T-cell (primary cell): ENCODE results near the gene SPATA13. TPM values are rescaled to one million over a fixed set of nuclear protein-coding genes. Genes with fewer than 3 reads are reported as not detected.

ENCODE experiments used
- ATAC-seq, 4 experiments: fragments of 200-7000 bp in 3 of 4; fragments of 150-1000 bp in 1 of 4; cut with Tn5 transposase; replicated peaks in 1 of 4; 1 replicate in 3 of 4; 2 replicates in 1 of 4; pipeline ENCODE4 v1.10.0; 2021; ENCODE audit warnings: moderate library complexity in 3 of 4, mild to moderate bottlenecking in 2 of 4, moderate number of reproducible peaks in 1 of 4
- CTCF ChIA-PET, 2 donors: fragments of 300-600 bp; sonication (Branson Sonifier 250); formaldehyde crosslinking; loops; one replicate each; lab custom pipeline; 2022; ENCODE audit warnings: antibody characterized with exemption in 2 of 2; lab: Charles Lee
- POLR2A ChIA-PET, 2 donors: fragments of 300-600 bp; sonication (Branson Sonifier 250); formaldehyde crosslinking; loops; one replicate each; lab custom pipeline; 2022; ENCODE audit warnings: antibody characterized with exemption in 2 of 2; lab: Charles Lee
- DNase-seq, 35 experiments: peaks; one replicate each; pipeline versions ENCODE4 v3.0.0 to v3.0.0-alpha.2; 2013 to 2023
- H3K27ac ChIP-seq: one replicate; pipeline ENCODE4 v1.5.1; 2013; ENCODE audit warnings: low read length
- H3K27me3 ChIP-seq, 2 experiments: replicated peaks in 1 of 2; 1 replicate in 1 of 2; 2 replicates in 1 of 2; pipeline versions ENCODE4 v1.6.1 to v1.7.0; 2013; ENCODE audit warnings: low read length in 1 of 2, mixed read lengths in 1 of 2; ENCODE audit not compliant: control insufficient read depth in 2 of 2, insufficient read depth in 2 of 2; ENCODE audit errors: extremely low read depth in 1 of 2
- H3K36me3 ChIP-seq, 2 donors: 1 replicate in 1 of 2; 2 replicates in 1 of 2; pipeline versions ENCODE4 v1.6.1 to v1.7.0; 2013; ENCODE audit warnings: low read length in 1 of 2; ENCODE audit not compliant: control insufficient read depth in 2 of 2, insufficient read depth in 1 of 2; ENCODE audit errors: extremely low read depth in 1 of 2
- H3K4me1 ChIP-seq, 2 experiments: 1 replicate in 1 of 2; 2 replicates in 1 of 2; pipeline versions ENCODE4 v1.6.1 to v1.7.0; 2013; ENCODE audit warnings: low read length in 2 of 2, mixed read lengths in 1 of 2; ENCODE audit not compliant: insufficient read depth in 2 of 2, control insufficient read depth in 1 of 2; ENCODE audit errors: extremely low read depth in 1 of 2
- H3K4me3 ChIP-seq, 2 donors: 1 replicate in 1 of 2; 2 replicates in 1 of 2; pipeline versions ENCODE4 v1.5.1 to v1.7.0; 2013; ENCODE audit warnings: mild to moderate bottlenecking in 2 of 2, low read length in 1 of 2, moderate library complexity in 1 of 2; ENCODE audit not compliant: control insufficient read depth in 1 of 2; ENCODE audit errors: extremely low read depth in 1 of 2
- H3K9me3 ChIP-seq: 2 replicates; pipeline ENCODE4 v1.7.0; 2013
- H3K27ac Mint-ChIP-seq, 2 donors: one replicate each; pipeline ENCODE4 v1.8.0; 2020 to 2021; ENCODE audit warnings: mild to moderate bottlenecking in 2 of 2, mixed read lengths in 2 of 2
- H3K27me3 Mint-ChIP-seq, 2 donors: one replicate each; pipeline ENCODE4 v1.8.0; 2021 to 2022; ENCODE audit warnings: mixed read lengths in 2 of 2
- H3K36me3 Mint-ChIP-seq: one replicate; pipeline ENCODE4 v1.8.0; 2021; ENCODE audit warnings: mixed read lengths
- H3K4me1 Mint-ChIP-seq, 3 donors: one replicate each; pipeline ENCODE4 v1.8.0; 2020 to 2022; ENCODE audit warnings: mixed read lengths in 3 of 3, mild to moderate bottlenecking in 1 of 3
- H3K4me3 Mint-ChIP-seq, 3 donors: one replicate each; pipeline ENCODE4 v1.8.0; 2020 to 2022; ENCODE audit warnings: mild to moderate bottlenecking in 3 of 3, mixed read lengths in 3 of 3, moderate library complexity in 3 of 3
- H3K9me3 Mint-ChIP-seq, 3 donors: one replicate each; pipeline ENCODE4 v1.8.0; 2020 to 2022; ENCODE audit warnings: mixed read lengths in 3 of 3
- WGBS: methylation state at CpG from one replicate; pipeline ENCODE4 v1.1.5; 2013; ENCODE audit warnings: missing lambda C conversion rate; ENCODE audit not compliant: insufficient coverage; 5-methylcytosine and 5-hydroxymethylcytosine counted together
- total RNA-seq, 35 experiments: library from RNA in 6 of 35; stranded (reverse) in 6 of 35; fragments of 120-200 nt in 1 of 35; gene quantifications; one replicate each; pipeline versions ENCODE4 v1.2.1 to v1.2.4 and lab custom pipeline; 2013 to 2026

Gene SPATA13
- total RNA-seq, 5 donors from 2014 or later (not counting 1 experiment from before 2014, with no cell fraction given) = 90.3 to 109 (median 104) TPM

- H3K36me3 Mint-ChIP-seq = no peaks in the 10 kb centered on the region
These were observed 62.2 kb downstream of the SPATA13 start for GRCh38 chr13:24222756-24223155.

GRCh38 chr13:24223341-24224231 is 63.1 kb downstream of the SPATA13 start:
- peak overlapping the region; percentile 35 to 45 for H3K4me3 ChIP-seq
- CTCF ChIA-PET = interaction anchor here in 1 of 2 donors (1.2 kb wide), 1 partner anchor 195 kb away, joined by 3 read pairs; no protein-coding TSS in a partner anchor
- peak overlapping the region; percentile 47 for H3K27ac ChIP-seq
- peaks cover 8 to 28% of the 10 kb centered on the region in 2 experiments for H3K4me1 ChIP-seq
- Mint-ChIP-seq H3K27me3 (no peaks in the 10 kb centered on the region), H3K4me3 (peak overlapping the region; percentile 65 to 76 (median 73)), H3K9me3 (no peaks in the 10 kb centered on the region), H3K27ac (peak overlapping the region; percentile 31 to 86), H3K4me1 (peaks cover 5 to 21% (median 17%) of the 10 kb centered on the region in 3 donors), H3K36me3 (no peaks in the 10 kb centered on the region)
- peak; percentile 26 to 36 (median 28) for ATAC-seq
- peak in 1 of 35 experiments; percentile 32 for DNase-seq
- POLR2A ChIA-PET = no interaction called here
- no peaks in the 10 kb centered on the region for H3K9me3 ChIP-seq
- no peaks in the 10 kb centered on the region for H3K36me3 ChIP-seq
- H3K27me3 ChIP-seq = no peaks in the 10 kb centered on the region
- WGBS = 74% methylated on average over 39 of the region's 42 CpGs

More at GRCh38 chr13:24222756-24223155, 62.2 kb downstream of the SPATA13 start:
- ChIA-PET POLR2A (interaction anchor here in 1 of 2 donors (0.9 kb wide), 1 partner anchor 11 kb away, joined by 3 read pairs; no protein-coding TSS in a partner anchor), CTCF (interaction anchor here in 1 of 2 donors (1.1 kb wide), 1 partner anchor 169 kb away, joined by 3 read pairs; no protein-coding TSS in a partner anchor)
- ATAC-seq = no peak
- peaks cover 7 to 22% (median 22%) of the 10 kb centered on the region in 3 donors for H3K4me1 Mint-ChIP-seq
- no peaks in the 10 kb centered on the region for H3K27me3 Mint-ChIP-seq
- no peak overlapping the region for H3K27ac Mint-ChIP-seq
- Histone ChIP-seq H3K9me3 (no peaks in the 10 kb centered on the region), H3K27ac (no peak overlapping the region), H3K4me3 (no peak overlapping the region), H3K36me3 (no peaks in the 10 kb centered on the region), H3K4me1 (peaks cover 8 to 33% of the 10 kb centered on the region in 2 experiments), H3K27me3 (no peaks in the 10 kb centered on the region)
- H3K4me3 Mint-ChIP-seq = no peak overlapping the region
- H3K9me3 Mint-ChIP-seq = no peaks in the 10 kb centered on the region
- 94% methylated on average over 20 of the region's 20 CpGs for WGBS
- no peak for DNase-seq

GRCh38 chr13:24224232-24224680 is 63.7 kb downstream of the SPATA13 start:
- Histone ChIP-seq H3K27ac (peak overlapping the region; percentile 47), H3K4me1 (peaks cover 8 to 34% of the 10 kb centered on the region in 2 experiments), H3K4me3 (peak overlapping the region; percentile 35 to 45), H3K9me3 (no peaks in the 10 kb centered on the region), H3K36me3 (no peaks in the 10 kb centered on the region), H3K27me3 (no peaks in the 10 kb centered on the region)
- 43% methylated on average over 4 of the region's 9 CpGs for WGBS
- ChIA-PET POLR2A (no interaction called here), CTCF (interaction anchor here (1.0 to 1.3 kb wide), 3 partner anchors 21 to 196 kb away, joined by 3 to 4 read pairs (median 3); no protein-coding TSS in a partner anchor)
- no peak for DNase-seq
- peak overlapping the region; percentile 65 to 76 (median 73) for H3K4me3 Mint-ChIP-seq
- no peaks in the 10 kb centered on the region for H3K36me3 Mint-ChIP-seq
- peak in 3 of 4 experiments; percentile 34 to 40 (median 34) for ATAC-seq
- H3K27ac Mint-ChIP-seq = peak overlapping the region; percentile 31 to 86
- H3K9me3 Mint-ChIP-seq = no peaks in the 10 kb centered on the region
- H3K4me1 Mint-ChIP-seq = peaks cover 5 to 23% (median 21%) of the 10 kb centered on the region in 3 donors
- no peaks in the 10 kb centered on the region for H3K27me3 Mint-ChIP-seq

- ATAC-seq (no peak), DNase-seq (no peak)
- ChIA-PET POLR2A (interaction anchor here (0.5 to 0.6 kb wide), 4 partner anchors 23 to 68 kb away, joined by 3 to 6 read pairs (median 5); no protein-coding TSS in a partner anchor), CTCF (interaction anchor here (0.8 to 1.3 kb wide), 6 partner anchors 15 to 197 kb away, joined by 3 to 5 read pairs (median 4); no protein-coding TSS in a partner anchor)
- Histone ChIP-seq H3K4me3 (no peak overlapping the region), H3K36me3 (no peaks in the 10 kb centered on the region), H3K9me3 (no peaks in the 10 kb centered on the region), H3K27ac (no peak overlapping the region), H3K4me1 (peaks cover 8 to 35% of the 10 kb centered on the region in 2 experiments), H3K27me3 (no peaks in the 10 kb centered on the region)
- H3K9me3 Mint-ChIP-seq = no peaks in the 10 kb centered on the region
- 88% methylated on average over 11 of the region's 11 CpGs for WGBS
- H3K4me3 Mint-ChIP-seq = peak overlapping the region; percentile 14 to 65 (median 21)
- H3K27ac Mint-ChIP-seq = peak overlapping the region in 1 of 2 donors; percentile 28
- H3K4me1 Mint-ChIP-seq = peaks cover 5 to 29% (median 24%) of the 10 kb centered on the region in 3 donors
- H3K36me3 Mint-ChIP-seq = no peaks in the 10 kb centered on the region
- H3K27me3 Mint-ChIP-seq = no peaks in the 10 kb centered on the region
These were observed 64.5 kb downstream of the SPATA13 start for GRCh38 chr13:24225062-24225461.

GRCh38 chr13:24225930-24226329 is 65.4 kb downstream of the SPATA13 start:
- Mint-ChIP-seq H3K9me3 (no peaks in the 10 kb centered on the region), H3K4me1 (peaks cover 5 to 35% (median 30%) of the 10 kb centered on the region in 3 donors), H3K27ac (peak overlapping the region in 1 of 2 donors; percentile 11), H3K27me3 (no peaks in the 10 kb centered on the region), H3K4me3 (no peak overlapping the region), H3K36me3 (no peaks in the 10 kb centered on the region)
- Histone ChIP-seq H3K4me1 (peaks cover 8 to 43% of the 10 kb centered on the region in 2 experiments), H3K4me3 (no peak overlapping the region), H3K9me3 (no peaks in the 10 kb centered on the region), H3K27me3 (no peaks in the 10 kb centered on the region), H3K27ac (no peak overlapping the region), H3K36me3 (no peaks in the 10 kb centered on the region)
- CTCF ChIA-PET = interaction anchor here in 1 of 2 donors (0.6 to 1.3 kb wide), 3 partner anchors 14 to 262 kb away, joined by 3 to 5 read pairs (median 4); no protein-coding TSS in a partner anchor
- no peak for DNase-seq
- no peak for ATAC-seq
- 89% methylated on average over 3 of the region's 7 CpGs for WGBS
- POLR2A ChIA-PET = interaction anchor here in 1 of 2 donors (0.6 kb wide), 1 partner anchor 67 kb away, joined by 5 read pairs; no protein-coding TSS in a partner anchor

GRCh38 chr13:24226762-24227161 is 66.2 kb downstream of the SPATA13 start:
- H3K4me3 Mint-ChIP-seq = no peak overlapping the region
- ChIA-PET POLR2A (no interaction called here), CTCF (interaction anchor here in 1 of 2 donors (0.5 kb wide), 1 partner anchor 451 kb away, joined by 4 read pairs; no protein-coding TSS in a partner anchor)
- DNase-seq (no peak), ATAC-seq (no peak)
- H3K27ac Mint-ChIP-seq = peak overlapping the region in 1 of 2 donors; percentile 28
- H3K9me3 Mint-ChIP-seq = no peaks in the 10 kb centered on the region
- H3K36me3 Mint-ChIP-seq = no peaks in the 10 kb centered on the region
- Histone ChIP-seq H3K36me3 (no peaks in the 10 kb centered on the region), H3K27ac (no peak overlapping the region), H3K27me3 (no peaks in the 10 kb centered on the region), H3K4me1 (peaks cover 8 to 46% of the 10 kb centered on the region in 2 experiments), H3K4me3 (no peak overlapping the region), H3K9me3 (no peaks in the 10 kb centered on the region)
- WGBS = 93% methylated on average over 2 of the region's 3 CpGs
- no peaks in the 10 kb centered on the region for H3K27me3 Mint-ChIP-seq
- H3K4me1 Mint-ChIP-seq = peaks cover 12 to 37% (median 30%) of the 10 kb centered on the region in 3 donors
